Measurements from ENCODE around the gene CTH. TPM values are rescaled to one million over a fixed set of nuclear protein-coding genes. Genes with fewer than 3 reads are reported as not detected.

The CTH gene
- 10 to 100 TPM; 19.1 to 26.2 TPM for total RNA-seq
- polyA plus RNA-seq (2013, experiment 1 of 2): 19.8 TPM
- polyA plus RNA-seq (2013, experiment 2 of 2): 15.8 TPM
- long read RNA-seq, experiment 1, transcript CTH-202 (12 exons, 1,805 nt): major isoform, 7 of 10 reads
- long read RNA-seq, experiment 1, partial matches to known transcripts: 3 of 10 reads
- long read RNA-seq, experiment 1, other reads (novel, unspliced or antisense): 0 of 10 reads
- long read RNA-seq, experiment 2, transcript CTH-202 (12 exons, 1,805 nt): major isoform, 17 of 21 reads
- long read RNA-seq, experiment 2, partial matches to known transcripts: 3 of 21 reads
- long read RNA-seq, experiment 2, other reads (novel, unspliced or antisense): 0 of 21 reads
- long read RNA-seq, experiment 3, transcript CTH-202 (12 exons, 1,805 nt): major isoform, 95 of 116 reads
- long read RNA-seq, experiment 3, partial matches to known transcripts: 3 of 116 reads
- long read RNA-seq, experiment 3, other reads (novel, unspliced or antisense): 14 of 116 reads
- long read RNA-seq, experiment 4, transcript CTH-202 (12 exons, 1,805 nt): major isoform, 26 of 31 reads
- long read RNA-seq, experiment 4, partial matches to known transcripts: 1 of 31 reads
- long read RNA-seq, experiment 4, other reads (novel, unspliced or antisense): 3 of 31 reads

- H3K4me3 ChIP-seq (ENCODE audit: low read length): peak within 1 kb of the TSS; percentile 91
- WGBS, 2 experiments (ENCODE audit: insufficient coverage in 1 of 2, insufficient read length in 1 of 2): 0 to 1% methylated on average over 43 to 48 of the region's 48 CpGs
- H3K27me3 ChIP-seq (ENCODE audit: control insufficient read depth, insufficient read depth, low read length, poor library complexity, severe bottlenecking): no peaks in the 10 kb centered on the region
- peaks cover 3% of the 10 kb centered on the region for H3K36me3 ChIP-seq (ENCODE audit: control insufficient read depth, insufficient read depth, low read length)
- H3K27ac ChIP-seq (ENCODE audit: low read depth, low read length): peak within 1 kb of the TSS; percentile 93
- H3K9me3 Mint-ChIP-seq: no peaks in the 10 kb centered on the region
- peak within 1 kb of the TSS; percentile 99 for H3K27ac Mint-ChIP-seq
- DNase-seq: peak; percentile 99
- no peaks in the 10 kb centered on the region for H3K27me3 Mint-ChIP-seq (ENCODE audit: insufficient read depth)
- peak; percentile 20 for TF ChIP-seq CTCF (conservative IDR thresholded peaks at IDR 0.05)
- peaks cover 12% of the 10 kb centered on the region for H3K4me1 Mint-ChIP-seq
- H3K36me3 Mint-ChIP-seq (ENCODE audit: low read depth): peaks cover 7% of the 10 kb centered on the region
- no peaks in the 10 kb centered on the region for H3K4me1 ChIP-seq (ENCODE audit: control insufficient read depth, insufficient read depth, low read length)
- no peaks in the 10 kb centered on the region for H3K9me3 ChIP-seq (ENCODE audit: control insufficient read depth, low read length)
- H3K4me3 Mint-ChIP-seq: peak within 1 kb of the TSS; percentile 90
- H3K9ac ChIP-seq (ENCODE audit: extremely low read depth, low read length, poor library complexity, severe bottlenecking): peak within 1 kb of the TSS; percentile 94
Observed at GRCh38 chr1:70410604-70411359, at the start of gene CTH. CTH (plus strand) TSS chr1:70411268; CDS start chr1:70411416, 148 bp downstream.

GRCh38 chr1:70361727-70362398 lies 49.2 kb upstream of the CTH start:
- H3K9me3 Mint-ChIP-seq: peaks cover under 1% of the 10 kb centered on the region

More at GRCh38 chr1:70361727-70362398, 49.2 kb upstream of the CTH start:
- 63 to 67% methylated on average over 2 to 3 of the region's 3 CpGs for WGBS, 2 experiments (ENCODE audit: insufficient coverage in 1 of 2, insufficient read length in 1 of 2)
- no peaks in the 10 kb centered on the region for H3K27me3 Mint-ChIP-seq (ENCODE audit: insufficient read depth)
- no peak for TF ChIP-seq CTCF (conservative IDR thresholded peaks at IDR 0.05)
- no peak overlapping the region for H3K4me3 ChIP-seq (ENCODE audit: low read length)
- no peak for DNase-seq
- peak overlapping the region; percentile 29 for H3K9ac ChIP-seq (ENCODE audit: extremely low read depth, low read length, poor library complexity, severe bottlenecking)
- no peaks in the 10 kb centered on the region for H3K36me3 ChIP-seq (ENCODE audit: control insufficient read depth, insufficient read depth, low read length)
- H3K36me3 Mint-ChIP-seq (ENCODE audit: low read depth): peaks cover 5% of the 10 kb centered on the region
- H3K4me1 ChIP-seq (ENCODE audit: control insufficient read depth, insufficient read depth, low read length): peaks cover 5% of the 10 kb centered on the region
- H3K27ac ChIP-seq (ENCODE audit: low read depth, low read length): no peak overlapping the region
- no peaks in the 10 kb centered on the region for H3K27me3 ChIP-seq (ENCODE audit: control insufficient read depth, insufficient read depth, low read length, poor library complexity, severe bottlenecking)
- H3K9me3 ChIP-seq (ENCODE audit: control insufficient read depth, low read length): peaks cover 1% of the 10 kb centered on the region
- H3K27ac Mint-ChIP-seq: peak overlapping the region; percentile 36
- H3K4me3 Mint-ChIP-seq: no peak overlapping the region
- peaks cover 32% of the 10 kb centered on the region for H3K4me1 Mint-ChIP-seq
